Measurements from ENCODE around the gene NAA15.
"Not testable (repeated sequence)": the region's sequence is repeated elsewhere in the genome, so short reads cannot be mapped to it uniquely, and the experiment has no call there.

NAA15 gene

DNA sequence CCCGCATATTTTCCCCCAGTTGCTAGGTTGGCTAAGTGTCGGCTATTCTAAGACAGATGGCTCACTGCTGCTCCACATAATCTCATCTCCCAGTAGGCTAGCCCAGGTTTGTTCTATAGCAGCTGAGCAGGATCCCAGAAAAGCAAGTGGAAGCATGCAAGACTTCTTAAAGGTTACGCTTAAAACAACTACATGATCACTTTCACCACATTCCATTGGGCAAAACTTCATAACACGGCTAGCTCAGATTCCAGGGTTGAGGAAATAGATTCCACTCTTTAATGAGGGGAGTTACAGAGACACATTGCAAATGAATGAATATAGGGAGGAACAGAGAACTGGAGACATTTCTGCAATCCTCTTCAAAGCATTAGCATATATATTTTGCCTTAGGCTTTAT lies 139.7 kb downstream of the NAA15 start (continued):
- no peak for TF ChIP-seq BCL6B (tag by site-specific recombination; IDR thresholded peaks at IDR 0.05)
- TF ChIP-seq ZNF26 (tag by site-specific recombination; IDR thresholded peaks at IDR 0.05), result no peak
- TF ChIP-seq ZBTB8A (tag by site-specific recombination; IDR thresholded peaks at IDR 0.05), result no peak

- no peak for TF ChIP-seq KLF7 (tag by site-specific recombination; IDR thresholded peaks at IDR 0.05; ENCODE audit: borderline replicate concordance)
- no peak overlapping the region for H3K27ac ChIP-seq (ENCODE audit: extremely low read depth, low read depth, low read length)
- no peaks in the 10 kb centered on the region for H3K36me3 ChIP-seq (ENCODE audit: control insufficient read depth in 2 of 2, insufficient read depth in 1 of 2, low read length in 2 of 2)
- no peak overlapping the region for H3K4me3 ChIP-seq (ENCODE audit: low read depth, low read length)
- ChIA-PET POLR2A (no interaction called here), CTCF (no interaction called here)
- H3K9me3 ChIP-seq (ENCODE audit: control insufficient read depth, insufficient read depth, low read depth, low read length), result no peaks in the 10 kb centered on the region
- no peaks in the 10 kb centered on the region for H3K4me1 ChIP-seq (ENCODE audit: control insufficient read depth, insufficient read depth, low read length)
Observed at GRCh38 chr4:139443661-139444060, 142.4 kb downstream of the NAA15 start.

DNA sequence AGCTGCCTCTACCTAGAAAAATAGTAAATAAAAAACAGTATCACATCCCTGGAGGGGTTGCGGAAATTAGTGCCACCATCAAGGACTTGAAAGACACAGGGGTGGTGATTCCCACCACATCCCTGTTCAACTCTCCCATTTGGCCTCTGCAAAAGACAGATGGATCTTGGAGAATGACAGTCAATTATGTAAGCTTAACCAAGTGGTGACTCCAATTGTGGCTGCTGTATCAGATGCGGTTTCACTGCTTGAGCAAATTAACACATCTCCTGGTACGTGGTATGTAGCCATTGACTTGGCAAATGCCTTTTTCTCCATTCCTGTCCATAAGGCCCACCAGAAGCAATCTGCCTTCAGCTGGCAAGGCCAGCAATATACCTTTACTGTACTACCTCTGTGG lies 143.6 kb downstream of the NAA15 start:
- H3K4me1 ChIP-seq (ENCODE audit: control insufficient read depth, insufficient read depth, low read length); H3K9me3 ChIP-seq (ENCODE audit: control insufficient read depth, insufficient read depth, low read depth, low read length); CTCF ChIA-PET; H3K36me3 ChIP-seq (ENCODE audit: control insufficient read depth in 2 of 2, insufficient read depth in 1 of 2, low read length in 2 of 2); H3K27ac ChIP-seq (ENCODE audit: extremely low read depth, low read depth, low read length); POLR2A ChIA-PET; H3K4me3 ChIP-seq (ENCODE audit: low read depth, low read length): not testable (repeated sequence)
- peak; percentile 82 for TF ChIP-seq ZNF157 (tag by site-specific recombination; IDR thresholded peaks at IDR 0.05)

GRCh38 chr4:139447078-139447477 lies 145.8 kb downstream of the NAA15 start:
- H3K4me3 ChIP-seq (ENCODE audit: low read depth, low read length); H3K27ac ChIP-seq (ENCODE audit: extremely low read depth, low read depth, low read length); H3K4me1 ChIP-seq (ENCODE audit: control insufficient read depth, insufficient read depth, low read length); CTCF ChIA-PET; POLR2A ChIA-PET; H3K36me3 ChIP-seq (ENCODE audit: control insufficient read depth in 2 of 2, insufficient read depth in 1 of 2, low read length in 2 of 2); H3K9me3 ChIP-seq (ENCODE audit: control insufficient read depth, insufficient read depth, low read depth, low read length): not testable (repeated sequence)

DNA sequence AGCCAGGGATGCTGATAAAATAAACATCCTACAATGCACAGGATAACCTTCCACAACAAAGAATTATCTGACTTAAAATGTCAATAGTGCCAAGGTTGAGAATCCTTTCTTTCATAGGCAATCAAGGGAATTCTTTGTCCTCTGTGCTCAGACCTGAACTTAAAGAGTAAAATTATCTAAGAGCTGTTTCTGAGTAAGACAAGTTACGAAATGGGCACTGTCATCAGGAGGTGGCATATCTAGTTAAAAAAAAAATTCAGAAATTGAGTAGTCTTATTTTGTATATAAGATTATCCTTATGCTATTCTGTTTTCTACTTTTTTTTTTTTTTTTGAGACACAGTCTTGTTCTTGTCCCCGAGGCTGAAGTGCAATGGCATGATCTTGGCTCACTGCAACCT lies 149.3 kb downstream of the NAA15 start:
- ChIA-PET POLR2A (interaction anchor here (0.7 kb wide), 1 partner anchor 274 kb away, joined by 4 read pairs; no protein-coding TSS in a partner anchor), CTCF (no interaction called here)
- Histone ChIP-seq H3K9me3 (ENCODE audit: control insufficient read depth, insufficient read depth, low read depth, low read length) (no peaks in the 10 kb centered on the region), H3K27ac (ENCODE audit: extremely low read depth, low read depth, low read length) (no peak overlapping the region), H3K4me1 (ENCODE audit: control insufficient read depth, insufficient read depth, low read length) (no peaks in the 10 kb centered on the region), H3K4me3 (ENCODE audit: low read depth, low read length) (no peak overlapping the region), H3K36me3 (ENCODE audit: control insufficient read depth in 2 of 2, insufficient read depth in 1 of 2, low read length in 2 of 2) (peaks cover 0 to 4% of the 10 kb centered on the region in 2 experiments; a peak in 1 of 3 replicates)
- TF ChIP-seq ZNF155 (tag by site-specific recombination; IDR thresholded peaks at IDR 0.05), result no peak
- TF ChIP-seq ZNF510 (tag by site-specific recombination; IDR thresholded peaks at IDR 0.05; ENCODE audit: insufficient replicate concordance), result no peak
- TF ChIP-seq ZNF596 (tag by site-specific recombination; IDR thresholded peaks at IDR 0.05), result no peak
- TF ChIP-seq ZNF132 (tag by site-specific recombination; IDR thresholded peaks at IDR 0.05; ENCODE audit: borderline replicate concordance), result no peak
- no peak for TF ChIP-seq ZNF114 (tag by site-specific recombination; IDR thresholded peaks at IDR 0.05)

DNA sequence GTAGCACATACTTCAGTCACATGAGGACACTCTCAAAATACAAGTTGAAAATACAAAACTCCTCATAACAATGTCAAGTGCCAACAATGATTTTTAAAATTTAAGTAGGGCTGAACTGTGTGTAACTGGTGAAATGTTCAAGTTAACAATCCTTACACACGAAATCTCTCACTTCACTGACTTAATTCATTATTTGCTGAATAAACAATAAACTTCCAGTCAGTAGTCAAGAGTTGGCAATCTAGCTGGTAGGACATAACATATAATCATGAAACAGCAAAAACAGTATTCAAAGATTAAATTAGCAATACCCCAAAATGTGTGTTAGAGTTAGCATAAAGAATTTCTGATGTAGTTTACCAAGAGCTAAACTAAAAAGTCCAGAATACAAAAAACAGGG lies 150.7 kb downstream of the NAA15 start:
- CTCF ChIA-PET, result interaction anchor here (0.6 kb wide), 1 partner anchor 422 kb away, joined by 4 read pairs; no protein-coding TSS in a partner anchor
- POLR2A ChIA-PET, result no interaction called here
- Histone ChIP-seq H3K27ac (ENCODE audit: extremely low read depth, low read depth, low read length) (no peak overlapping the region), H3K9me3 (ENCODE audit: control insufficient read depth, insufficient read depth, low read depth, low read length) (no peaks in the 10 kb centered on the region), H3K36me3 (ENCODE audit: control insufficient read depth in 2 of 2, insufficient read depth in 1 of 2, low read length in 2 of 2) (peaks cover 0 to 4% of the 10 kb centered on the region in 2 experiments; a peak in 1 of 3 replicates), H3K4me1 (ENCODE audit: control insufficient read depth, insufficient read depth, low read length) (no peaks in the 10 kb centered on the region), H3K4me3 (ENCODE audit: low read depth, low read length) (no peak overlapping the region)
- TF ChIP-seq ZFP37 (tag by site-specific recombination; IDR thresholded peaks at IDR 0.05), result no peak
- no peak for TF ChIP-seq ZNF112 (tag by site-specific recombination; IDR thresholded peaks at IDR 0.05)
- no peak for TF ChIP-seq ZNF501 (tag by site-specific recombination; IDR thresholded peaks at IDR 0.05)
- no peak for TF ChIP-seq ZNF776 (tag by site-specific recombination; IDR thresholded peaks at IDR 0.05; ENCODE audit: borderline replicate concordance)
- TF ChIP-seq ZNF704 (tag by site-specific recombination; IDR thresholded peaks at IDR 0.05), result no peak
- no peak for TF ChIP-seq MZF1 (tag by site-specific recombination; IDR thresholded peaks at IDR 0.05; ENCODE audit: borderline replicate concordance)
- no peak for TF ChIP-seq ZNF600 (tag by site-specific recombination; IDR thresholded peaks at IDR 0.05)
- TF ChIP-seq PRDM4 (tag by site-specific recombination; IDR thresholded peaks at IDR 0.05), result no peak
